IMR-90 (cell line): ENCODE measurements around the gene NDUFV2. TPM values are rescaled to one million over a fixed set of nuclear protein-coding genes. Genes with fewer than 3 reads are reported as not detected.

Experiments
- ATAC-seq: fragments of 200-7000 bp; cut with Tn5 transposase; 2 replicates; pipeline ENCODE4 v1.9.1; 2020; ENCODE audit warnings: low read depth, mild to moderate bottlenecking, moderate library complexity
- BruUV-seq: library from RNA; stranded (reverse); fragments of 400-500 nt; replicated peaks from 2 replicates; lab custom pipeline; 2021; lab: Mats Ljungman, UMichigan
- CTCF ChIA-PET: fragments of 300-600 bp; formaldehyde crosslinking; extraction: SDS; loops from one replicate; lab custom pipeline; 2021; ENCODE audit warnings: antibody characterized with exemption; lab: Yijun Ruan, JAX
- POLR2A ChIA-PET: fragments of 300-600 bp; sonication (Branson Sonifier 250); formaldehyde crosslinking; loops from one replicate; lab custom pipeline; 2022; ENCODE audit warnings: antibody characterized with exemption; ENCODE audit not compliant: unreplicated experiment; lab: Charles Lee
- DNase-seq: peaks from one replicate; pipeline ENCODE4 v3.0.0; 2013
- H2AFZ ChIP-seq: replicated peaks from 2 replicates; pipeline ENCODE3; 2013; ENCODE audit warnings: low read length, mild to moderate bottlenecking; ENCODE audit not compliant: poor library complexity
- H2AK5ac ChIP-seq: 2 replicates; pipeline ENCODE4 v1.6.1; 2013; ENCODE audit warnings: low read depth, low read length, inconsistent platforms
- H2AK9ac ChIP-seq: replicated peaks from 2 replicates; pipeline ENCODE3; 2013; ENCODE audit warnings: mild to moderate bottlenecking, low read depth, low read length, moderate library complexity; ENCODE audit not compliant: poor library complexity
- H2BK120ac ChIP-seq: 2 replicates; pipeline ENCODE4 v1.6.1; 2013; ENCODE audit warnings: low read depth, low read length, inconsistent platforms
- H2BK15ac ChIP-seq: 3 replicates; pipeline ENCODE4 v1.6.1; 2013; ENCODE audit warnings: low read depth, low read length, inconsistent platforms
- H2BK20ac ChIP-seq: 2 replicates; pipeline ENCODE4 v1.6.1; 2013; ENCODE audit warnings: low read depth, mild to moderate bottlenecking, inconsistent platforms, low read length, moderate library complexity
- H2BK5ac ChIP-seq: 2 replicates; pipeline ENCODE4 v1.6.1; 2013; ENCODE audit warnings: mild to moderate bottlenecking, low read depth, low read length, inconsistent platforms; ENCODE audit not compliant: poor library complexity, severe bottlenecking
- H3K14ac ChIP-seq: replicated peaks from 2 replicates; pipeline ENCODE4 v1.6.1; 2013; ENCODE audit warnings: low read depth, low read length, inconsistent platforms
- H3K18ac ChIP-seq: 2 replicates; pipeline ENCODE4 v1.6.1; 2013; ENCODE audit warnings: low read depth, low read length, control low read depth
- H3K23ac ChIP-seq: 2 replicates; pipeline ENCODE4 v1.6.1; 2013; ENCODE audit warnings: low read depth, low read length, inconsistent platforms
- H3K27ac ChIP-seq: 2 replicates; pipeline ENCODE4 v1.5.1; 2013; ENCODE audit warnings: mild to moderate bottlenecking, control low read depth, low read length; ENCODE audit not compliant: insufficient read depth
- H3K27me3 ChIP-seq: 2 replicates; pipeline ENCODE4 v1.6.1; 2013; ENCODE audit warnings: low read length; ENCODE audit not compliant: control insufficient read depth, insufficient read depth
- H3K36me3 ChIP-seq: 2 replicates; pipeline ENCODE4 v1.6.1; 2013; ENCODE audit warnings: low read length, mixed read lengths; ENCODE audit not compliant: control insufficient read depth, insufficient read depth
- H3K4ac ChIP-seq: 2 replicates; pipeline ENCODE4 v1.6.1; 2013; ENCODE audit warnings: low read depth, low read length, inconsistent platforms
- H3K4me1 ChIP-seq: 2 replicates; pipeline ENCODE4 v1.6.1; 2013; ENCODE audit warnings: low read length, mixed read lengths; ENCODE audit not compliant: control insufficient read depth, insufficient read depth
- H3K4me2 ChIP-seq: 2 replicates; pipeline ENCODE4 v1.6.1; 2013; ENCODE audit warnings: low read depth, mild to moderate bottlenecking, control low read depth, low read length, moderate library complexity
- H3K4me3 ChIP-seq: 2 replicates; pipeline ENCODE4 v1.5.1; 2013; ENCODE audit warnings: low read depth, mild to moderate bottlenecking, control low read depth, low read length, moderate library complexity; ENCODE audit not compliant: insufficient read depth
- H3K56ac ChIP-seq: 2 replicates; pipeline ENCODE4 v1.6.1; 2013; ENCODE audit warnings: low read length, inconsistent platforms; ENCODE audit not compliant: insufficient read depth; ENCODE audit errors: extremely low read depth
- H3K79me1 ChIP-seq, 2 experiments: 2 replicates each; pipeline ENCODE4 v1.6.1; 2013; ENCODE audit warnings: low read length in 2 of 2, inconsistent platforms in 1 of 2, low read depth in 1 of 2
- H3K9ac ChIP-seq: 2 replicates; pipeline ENCODE4 v1.6.1; 2013; ENCODE audit warnings: low read depth, low read length, control low read depth
- H3K9me1 ChIP-seq: 2 replicates; pipeline ENCODE4 v1.6.1; 2013; ENCODE audit warnings: low read length, inconsistent platforms; ENCODE audit not compliant: insufficient read depth
- H3K9me3 ChIP-seq: 2 replicates; pipeline ENCODE4 v1.6.1; 2013; ENCODE audit warnings: low read length; ENCODE audit not compliant: control insufficient read depth, insufficient read depth
- H4K20me1 ChIP-seq: 2 replicates; pipeline ENCODE4 v1.6.1; 2013; ENCODE audit warnings: low read length, inconsistent platforms; ENCODE audit not compliant: insufficient read depth
- H4K5ac ChIP-seq: 2 replicates; pipeline ENCODE4 v1.6.1; 2013; ENCODE audit warnings: mild to moderate bottlenecking, low read depth, low read length, control low read depth
- H4K8ac ChIP-seq, 2 experiments: 2 replicates each; pipeline ENCODE4 v1.6.1; 2013; ENCODE audit warnings: low read depth in 2 of 2, low read length in 2 of 2, control low read depth in 1 of 2, inconsistent platforms in 1 of 2
- H4K91ac ChIP-seq: 2 replicates; pipeline ENCODE4 v1.6.1; 2013; ENCODE audit warnings: low read depth, low read length, inconsistent platforms; ENCODE audit not compliant: insufficient read depth
- BHLHE40 ChIP-seq: fragments of 150-350 bp; IDR thresholded peaks from 2 replicates; pipeline ENCODE4 v1.6.1; 2016; ENCODE audit warnings: mild to moderate bottlenecking, low read depth, low read length
- CEBPB ChIP-seq: IDR thresholded peaks from 2 replicates; pipeline ENCODE4 v1.6.1; 2012; ENCODE audit warnings: low read depth, low read length, improper control_type of control experiment
- CHD1 ChIP-seq: IDR thresholded peaks from 2 replicates; pipeline ENCODE4 v1.6.1; 2012; ENCODE audit warnings: low read depth, low read length, improper control_type of control experiment
- FOS ChIP-seq: fragments of 150-350 bp; IDR thresholded peaks from 2 replicates; pipeline ENCODE4 v1.6.1; 2016; ENCODE audit warnings: low read depth, low read length
- MAFK ChIP-seq: IDR thresholded peaks from 2 replicates; pipeline ENCODE4 v1.6.1; 2012; ENCODE audit warnings: low read depth, low read length, improper control_type of control experiment
- MAZ ChIP-seq: IDR thresholded peaks from 2 replicates; pipeline ENCODE4 v1.6.1; 2012; ENCODE audit warnings: low read depth, mild to moderate bottlenecking, low read length, improper control_type of control experiment, moderate library complexity, borderline replicate concordance
- MXI1 ChIP-seq: IDR thresholded peaks from 2 replicates; pipeline ENCODE4 v1.6.1; 2012; ENCODE audit warnings: low read depth, mild to moderate bottlenecking, low read length, moderate library complexity, borderline replicate concordance
- NFE2L2 ChIP-seq: fragments of 150-350 bp; IDR thresholded peaks from 2 replicates; pipeline ENCODE4 v1.6.1; 2016; ENCODE audit warnings: low read depth, mild to moderate bottlenecking, low read length
- POLR2A ChIP-seq: IDR thresholded peaks from 2 replicates; pipeline ENCODE4 v1.6.1; 2012; ENCODE audit warnings: mild to moderate bottlenecking, low read depth, low read length
- RAD21 ChIP-seq: IDR thresholded peaks from 2 replicates; pipeline ENCODE4 v1.6.1; 2012; ENCODE audit warnings: low read length, improper control_type of control experiment
- RCOR1 ChIP-seq: IDR thresholded peaks from 2 replicates; pipeline ENCODE4 v1.6.1; 2012; ENCODE audit warnings: mild to moderate bottlenecking, low read length, improper control_type of control experiment; ENCODE audit not compliant: insufficient replicate concordance
- RFX5 ChIP-seq: IDR thresholded peaks from 2 replicates; pipeline ENCODE4 v1.8.0; 2012; ENCODE audit warnings: low read depth, mild to moderate bottlenecking, low read length, moderate library complexity
- SMC3 ChIP-seq: fragments of 150-350 bp; IDR thresholded peaks from 2 replicates; pipeline ENCODE4 v1.6.1; 2016; ENCODE audit warnings: low read depth, mild to moderate bottlenecking, antibody characterized with exemption, low read length, moderate library complexity
- WGBS, 2 experiments: methylation state at CpG; one replicate each; pipeline versions ENCODE4 v1.1.5 to v1.1.7; 2013; ENCODE audit warnings: missing lambda C conversion rate in 2 of 2; ENCODE audit not compliant: insufficient read length in 1 of 2; ENCODE audit errors: extremely low coverage in 2 of 2; 5-methylcytosine and 5-hydroxymethylcytosine counted together
- dilution Hi-C: fragments of 300-500 bp; cut with HindIII; formaldehyde crosslinking; loops from one replicate; pipeline ENCODE4 v1.14.3; 2018; ENCODE audit warnings: low sequenced_read_pairs; ENCODE audit not compliant: unreplicated experiment
- in situ Hi-C: fragments of 300-500 bp; cut with MboI; formaldehyde crosslinking; loops from 3 replicates; pipeline ENCODE4 v1.14.3; 2019; ENCODE audit warnings: low sequenced_read_pairs, inconsistent platforms, mixed read lengths
- intact Hi-C: fragments of 100-400 bp; cut with micrococcal nuclease; formaldehyde crosslinking; loops from 2 replicates; pipeline ENCODE4 v1.10.0; 2022
- polyA plus RNA-seq, 3 experiments: library from polyadenylated mRNA; depleted of rRNA; stranded (reverse); fragments of >200 nt; gene quantifications; 2 replicates each; pipeline ENCODE4 v1.2.3, GENCODE V29; 2012; ENCODE audit warnings: low replicate concordance in 1 of 3
- total RNA-seq: library from RNA; depleted of rRNA; stranded (reverse); fragments of >200 nt; gene quantifications from 2 replicates; pipeline ENCODE4 v1.2.3, GENCODE V29; 2012
- TF ChIP-seq, protein P1 (sequence below): fragments of 150-350 bp; IDR thresholded peaks from 2 replicates; pipeline ENCODE4 v1.6.1; 2016; ENCODE audit warnings: low read depth, mild to moderate bottlenecking, low read length, moderate library complexity, borderline replicate concordance
- TF ChIP-seq, protein P2 (sequence below): conservative IDR thresholded peaks from 2 replicates; pipeline ENCODE4 v1.5.1; 2012; ENCODE audit warnings: mild to moderate bottlenecking, low read depth, low read length, improper control_type of control experiment
- TF ChIP-seq, protein P3 (sequence below): fragments of 150-350 bp; IDR thresholded peaks from 2 replicates; pipeline ENCODE4 v1.6.1; 2017; ENCODE audit warnings: mild to moderate bottlenecking, antibody characterized with exemption, low read length, low read depth

Gene NDUFV2
- total and polyA plus RNA-seq, 2 of the 4 experiments (the other 2 are of a cell fraction): 106 to 126 TPM

DNA sequence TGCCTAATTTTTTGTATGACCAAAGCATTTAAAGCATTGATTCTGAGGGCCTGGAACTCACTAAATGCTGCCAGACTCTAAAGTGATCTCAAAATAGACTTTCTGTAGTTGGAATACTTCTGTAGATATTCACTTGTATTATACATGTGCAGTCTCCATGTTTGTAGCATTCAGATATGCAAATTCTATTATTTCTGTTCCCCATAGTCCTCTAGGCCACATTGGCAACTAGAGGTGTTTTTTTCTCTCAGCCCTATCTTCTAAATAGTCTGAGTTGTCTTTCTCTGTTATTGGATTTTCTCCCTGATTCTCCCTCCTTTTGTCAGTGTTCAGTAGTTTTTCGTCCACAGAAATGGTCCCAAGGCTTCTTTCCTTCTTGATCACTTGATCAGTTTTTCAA, 72.6 kb downstream of the NDUFV2 start:
- no peak overlapping the region for H2AFZ ChIP-seq

More for the DNA sequence above, 72.6 kb downstream of the NDUFV2 start:
- no peak overlapping the region for H4K5ac ChIP-seq
- H3K27me3 ChIP-seq: no peaks in the 10 kb centered on the region
- H4K91ac ChIP-seq: no peak overlapping the region
- H3K4me2 ChIP-seq: no peak overlapping the region
- peaks cover 61% of the 10 kb centered on the region for H4K20me1 ChIP-seq
- H3K14ac ChIP-seq: no peak overlapping the region
- no peak overlapping the region for H3K4ac ChIP-seq
- H3K79me1 ChIP-seq: peaks cover 22 to 77% of the 10 kb centered on the region in 2 experiments
- H3K18ac ChIP-seq: no peak overlapping the region
- no peak overlapping the region for H2BK120ac ChIP-seq
- no peaks in the 10 kb centered on the region for H3K9me3 ChIP-seq
- dilution Hi-C loops: no loop called here
- H3K9ac ChIP-seq: no peak overlapping the region
- TF ChIP-seq POLR2A: no peak
- no peak for TF ChIP-seq RFX5
- no peak for TF ChIP-seq MXI1
- TF ChIP-seq BHLHE40: no peak
- no peak for TF ChIP-seq MAZ
- TF ChIP-seq, protein P1, sequence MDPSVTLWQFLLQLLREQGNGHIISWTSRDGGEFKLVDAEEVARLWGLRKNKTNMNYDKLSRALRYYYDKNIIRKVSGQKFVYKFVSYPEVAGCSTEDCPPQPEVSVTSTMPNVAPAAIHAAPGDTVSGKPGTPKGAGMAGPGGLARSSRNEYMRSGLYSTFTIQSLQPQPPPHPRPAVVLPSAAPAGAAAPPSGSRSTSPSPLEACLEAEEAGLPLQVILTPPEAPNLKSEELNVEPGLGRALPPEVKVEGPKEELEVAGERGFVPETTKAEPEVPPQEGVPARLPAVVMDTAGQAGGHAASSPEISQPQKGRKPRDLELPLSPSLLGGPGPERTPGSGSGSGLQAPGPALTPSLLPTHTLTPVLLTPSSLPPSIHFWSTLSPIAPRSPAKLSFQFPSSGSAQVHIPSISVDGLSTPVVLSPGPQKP: no peak
- no peak for TF ChIP-seq NFE2L2
- TF ChIP-seq MAFK: no peak
- no peak for TF ChIP-seq CHD1
- TF ChIP-seq, protein P2, sequence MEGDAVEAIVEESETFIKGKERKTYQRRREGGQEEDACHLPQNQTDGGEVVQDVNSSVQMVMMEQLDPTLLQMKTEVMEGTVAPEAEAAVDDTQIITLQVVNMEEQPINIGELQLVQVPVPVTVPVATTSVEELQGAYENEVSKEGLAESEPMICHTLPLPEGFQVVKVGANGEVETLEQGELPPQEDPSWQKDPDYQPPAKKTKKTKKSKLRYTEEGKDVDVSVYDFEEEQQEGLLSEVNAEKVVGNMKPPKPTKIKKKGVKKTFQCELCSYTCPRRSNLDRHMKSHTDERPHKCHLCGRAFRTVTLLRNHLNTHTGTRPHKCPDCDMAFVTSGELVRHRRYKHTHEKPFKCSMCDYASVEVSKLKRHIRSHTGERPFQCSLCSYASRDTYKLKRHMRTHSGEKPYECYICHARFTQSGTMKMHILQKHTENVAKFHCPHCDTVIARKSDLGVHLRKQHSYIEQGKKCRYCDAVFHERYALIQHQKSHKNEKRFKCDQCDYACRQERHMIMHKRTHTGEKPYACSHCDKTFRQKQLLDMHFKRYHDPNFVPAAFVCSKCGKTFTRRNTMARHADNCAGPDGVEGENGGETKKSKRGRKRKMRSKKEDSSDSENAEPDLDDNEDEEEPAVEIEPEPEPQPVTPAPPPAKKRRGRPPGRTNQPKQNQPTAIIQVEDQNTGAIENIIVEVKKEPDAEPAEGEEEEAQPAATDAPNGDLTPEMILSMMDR: no peak
- no peak for TF ChIP-seq SMC3
- TF ChIP-seq FOS: no peak
- TF ChIP-seq, protein P3, sequence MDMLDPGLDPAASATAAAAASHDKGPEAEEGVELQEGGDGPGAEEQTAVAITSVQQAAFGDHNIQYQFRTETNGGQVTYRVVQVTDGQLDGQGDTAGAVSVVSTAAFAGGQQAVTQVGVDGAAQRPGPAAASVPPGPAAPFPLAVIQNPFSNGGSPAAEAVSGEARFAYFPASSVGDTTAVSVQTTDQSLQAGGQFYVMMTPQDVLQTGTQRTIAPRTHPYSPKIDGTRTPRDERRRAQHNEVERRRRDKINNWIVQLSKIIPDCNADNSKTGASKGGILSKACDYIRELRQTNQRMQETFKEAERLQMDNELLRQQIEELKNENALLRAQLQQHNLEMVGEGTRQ: no peak
- TF ChIP-seq RCOR1: no peak
- no peak for TF ChIP-seq RAD21
- TF ChIP-seq CEBPB: no peak
- no peak overlapping the region for H2BK5ac ChIP-seq
- intact Hi-C loops: no loop called here
- in situ Hi-C loops: no loop called here
- H3K4me3 ChIP-seq: no peak overlapping the region
- H3K56ac ChIP-seq: no peak overlapping the region
- no peak overlapping the region for H4K8ac ChIP-seq
- no peak overlapping the region for H2AK5ac ChIP-seq
- WGBS, 2 experiments: no CpG with 5 or more reads among the region's 1 CpG
- H3K4me1 ChIP-seq: peaks cover 1% of the 10 kb centered on the region; the same call in 1 of the 2 replicates
- no TSS peak for BruUV-seq
- DNase-seq (no peak), ATAC-seq (no peak)
- H3K36me3 ChIP-seq: peaks cover 3% of the 10 kb centered on the region
- H2BK15ac ChIP-seq: no peak overlapping the region
- H2AK9ac ChIP-seq: no peak overlapping the region
- POLR2A ChIA-PET: no interaction called here
- H3K23ac ChIP-seq: no peak overlapping the region
- CTCF ChIA-PET: no interaction called here
- no peak overlapping the region for H3K27ac ChIP-seq
- H2BK20ac ChIP-seq: no peak overlapping the region
- peaks cover 13% of the 10 kb centered on the region for H3K9me1 ChIP-seq
